GM21576 (cell line): ENCODE results near the gene TACC2.
"Not testable (repeated sequence)": the region's sequence is repeated elsewhere in the genome, so short reads cannot be mapped to it uniquely, and the experiment has no call there.

Source experiments
- ATAC-seq: cut with Tn5 transposase; IDR thresholded peaks from one replicate; pipeline ENCODE4 v1.9.1; 2021; ENCODE audit warnings: mild to moderate bottlenecking, moderate library complexity; ENCODE audit not compliant: unreplicated experiment

Gene TACC2

DNA sequence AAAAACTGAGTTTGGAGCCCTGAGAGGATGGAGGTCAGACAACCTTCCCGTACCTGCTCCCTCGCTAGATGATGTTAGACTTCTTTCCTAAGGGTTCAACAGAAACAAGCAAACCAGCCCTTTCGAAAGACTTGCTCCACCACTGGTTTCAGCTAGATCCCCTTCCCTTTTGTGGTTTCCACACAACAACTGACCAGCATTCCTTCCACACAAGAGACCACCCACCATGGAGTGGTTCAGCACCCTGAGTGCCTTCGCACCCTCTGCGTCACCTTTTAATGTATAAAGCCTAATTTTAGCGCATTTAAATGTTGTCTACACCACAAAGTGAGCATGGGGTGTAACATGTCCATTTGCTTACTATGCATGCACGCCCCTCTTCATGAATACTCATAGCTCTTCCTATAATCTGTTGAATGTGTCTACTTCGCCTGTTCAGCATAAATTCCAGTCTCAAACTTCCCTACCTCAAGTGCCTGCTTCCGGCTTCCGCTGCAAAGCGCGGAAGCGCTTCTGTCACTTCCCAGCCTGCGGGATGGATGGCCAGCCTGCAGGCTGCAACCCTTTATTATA lies 69.0 kb downstream of the TACC2 start:
- ATAC-seq = no peak

DNA sequence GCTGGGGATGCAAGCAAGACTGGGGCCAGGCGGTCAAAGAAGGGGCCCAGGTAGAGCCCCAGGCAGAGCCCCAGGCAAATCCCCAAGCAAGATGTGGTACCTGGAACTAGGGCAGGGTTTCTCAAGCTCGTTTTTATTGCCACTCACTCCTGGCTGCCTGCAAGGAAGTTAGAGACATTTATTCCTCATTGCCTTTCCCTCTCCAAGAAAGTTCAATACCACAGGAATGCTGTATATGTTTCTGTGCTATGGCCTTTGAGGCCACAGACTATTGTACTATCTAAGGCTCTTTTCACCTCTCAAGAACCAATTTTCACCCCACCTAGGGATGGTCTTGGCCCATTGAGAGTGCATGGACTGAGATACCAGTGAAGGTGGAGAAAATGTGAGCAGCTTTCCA lies 71.3 kb downstream of the TACC2 start:
- ATAC-seq = no peak

GRCh38 chr10:122062831-122063674 lies 74.1 kb downstream of the TACC2 start:
- no peak for ATAC-seq

DNA sequence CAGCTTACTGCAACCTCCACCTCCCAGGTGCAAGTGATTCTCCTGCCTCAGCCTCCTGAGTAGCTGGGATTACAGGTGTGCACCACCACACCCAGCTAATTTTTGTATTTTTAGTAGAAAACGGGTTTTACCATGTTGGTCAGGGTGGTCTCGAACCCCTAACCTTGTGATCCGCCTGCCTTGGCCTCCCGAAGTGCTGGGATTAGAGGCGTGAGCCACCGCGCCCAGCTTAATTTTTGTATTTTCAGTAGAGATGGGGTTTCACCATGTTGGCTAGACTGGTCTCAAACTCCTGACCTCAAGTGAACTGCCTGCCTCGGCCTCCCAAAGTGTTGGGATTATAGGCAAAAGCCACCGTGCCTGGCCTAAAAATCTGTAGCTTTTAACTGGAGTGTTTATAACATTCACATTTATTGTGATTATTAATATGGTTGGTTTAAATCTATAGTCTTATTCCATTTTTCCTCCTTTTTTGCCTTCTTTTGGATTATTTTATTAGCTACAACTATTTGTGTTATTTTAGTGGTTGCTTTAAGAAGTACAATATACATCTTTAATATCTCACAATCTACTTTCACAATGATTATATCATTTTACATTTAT lies 77.5 kb downstream of the TACC2 start:
- not testable (repeated sequence) for ATAC-seq

- no peak for ATAC-seq
These were observed 79.9 kb downstream of the TACC2 start for GRCh38 chr10:122068844-122069243.

GRCh38 chr10:122072491-122072890 lies 83.5 kb downstream of the TACC2 start:
- ATAC-seq = no peak

DNA sequence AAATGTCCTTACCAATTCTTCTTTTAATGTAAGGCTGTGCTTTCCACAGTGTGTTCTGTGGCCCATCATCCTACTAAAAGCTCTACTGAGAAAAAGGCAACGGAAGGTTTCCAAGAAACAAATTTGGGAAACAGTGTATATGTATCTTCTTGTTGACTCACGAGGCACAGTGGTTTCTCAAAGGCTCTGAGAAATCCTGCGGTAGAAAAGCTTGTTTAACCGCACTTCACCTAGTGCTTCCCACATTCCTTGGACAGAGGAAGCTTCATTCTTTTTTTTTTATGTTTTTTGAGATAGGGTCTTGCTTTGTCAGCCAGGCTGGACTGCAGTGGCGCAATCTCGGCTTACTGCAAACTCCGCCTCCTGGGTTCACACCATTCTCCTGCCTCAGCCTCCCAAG lies 84.5 kb downstream of the TACC2 start:
- no peak for ATAC-seq

- no peak for ATAC-seq
These were observed 86.2 kb downstream of the TACC2 start for GRCh38 chr10:122075171-122075570.

DNA sequence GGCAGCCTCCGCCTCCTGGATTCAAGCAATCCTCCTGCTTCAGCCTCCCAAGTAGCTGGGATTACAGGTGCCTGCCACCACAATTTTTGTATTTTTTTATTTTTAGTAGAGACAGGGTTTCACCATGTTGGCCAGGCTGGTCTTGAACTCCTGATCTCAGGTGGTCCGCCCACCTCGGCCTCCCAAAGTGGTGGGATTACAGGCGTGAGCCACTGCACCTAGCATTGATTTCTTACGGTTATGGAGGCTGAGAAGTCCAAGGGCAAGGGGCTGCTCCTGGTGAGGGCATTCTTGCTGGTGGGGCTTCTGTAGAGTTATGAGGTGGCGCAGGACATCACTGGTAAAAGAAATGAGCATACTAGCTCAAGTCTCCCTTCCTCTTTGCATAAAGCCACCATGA lies 86.9 kb downstream of the TACC2 start:
- ATAC-seq = not testable (repeated sequence)

GRCh38 chr10:122077311-122077875 lies 88.4 kb downstream of the TACC2 start:
- ATAC-seq = no peak

DNA sequence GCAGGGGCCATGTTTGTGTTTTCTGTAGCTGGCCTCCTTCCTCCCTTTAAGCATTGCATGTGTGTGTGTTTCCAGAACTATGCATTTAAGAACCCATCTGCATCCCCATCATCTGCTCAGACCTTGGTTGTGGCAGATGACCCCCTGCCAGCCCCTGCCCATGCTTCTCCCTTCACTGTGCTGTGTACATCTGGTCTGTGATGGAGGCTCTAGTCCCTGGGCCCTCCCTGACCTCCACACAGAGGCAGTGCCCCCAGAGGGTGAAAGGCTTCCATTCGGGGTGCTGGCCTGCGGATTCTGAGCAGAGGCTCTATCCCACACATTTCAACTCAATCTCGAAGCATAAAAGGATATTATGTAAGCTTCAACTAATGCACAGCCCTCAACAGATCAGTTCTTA lies 89.4 kb downstream of the TACC2 start:
- ATAC-seq = no peak

DNA sequence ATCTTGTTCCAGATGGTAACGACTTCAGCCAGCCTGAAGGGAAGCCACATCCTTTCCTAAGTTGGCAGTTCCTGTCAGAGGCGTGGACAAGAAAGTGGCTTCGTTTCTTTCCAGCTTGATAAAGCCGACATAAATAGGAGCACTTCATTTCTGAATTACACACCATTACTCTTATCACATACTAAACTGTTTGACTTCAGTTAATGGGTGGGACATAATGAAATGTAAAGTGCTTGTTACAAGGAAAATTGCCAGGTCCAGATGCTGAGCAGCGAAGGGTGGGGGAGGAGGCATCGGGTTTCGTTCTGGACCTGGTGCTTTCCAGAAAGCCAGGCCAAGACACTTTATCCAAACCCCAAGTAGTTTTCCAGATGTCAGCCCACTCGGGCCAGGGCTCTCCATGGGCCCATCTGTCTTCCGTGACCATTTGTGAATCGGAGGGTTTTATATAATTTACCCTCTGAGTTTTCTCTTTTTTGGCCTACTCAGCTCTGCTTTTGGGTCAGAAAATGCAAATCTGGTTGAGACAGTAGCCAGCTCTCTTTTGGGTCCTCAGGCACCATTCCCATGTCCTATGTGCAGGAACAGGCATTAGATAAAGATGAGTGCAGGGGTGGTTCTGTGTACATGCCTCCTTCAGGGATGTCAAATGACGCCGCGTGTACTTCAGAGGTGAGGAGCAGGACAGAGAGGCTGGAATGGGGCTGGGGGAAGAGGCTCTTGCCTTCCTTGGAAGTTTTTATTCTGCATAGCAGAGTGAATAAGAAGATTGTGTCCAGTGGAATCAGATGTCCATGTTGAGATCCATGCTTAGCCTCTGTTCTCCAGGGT lies 90.2 kb downstream of the TACC2 start:
- no peak for ATAC-seq

DNA sequence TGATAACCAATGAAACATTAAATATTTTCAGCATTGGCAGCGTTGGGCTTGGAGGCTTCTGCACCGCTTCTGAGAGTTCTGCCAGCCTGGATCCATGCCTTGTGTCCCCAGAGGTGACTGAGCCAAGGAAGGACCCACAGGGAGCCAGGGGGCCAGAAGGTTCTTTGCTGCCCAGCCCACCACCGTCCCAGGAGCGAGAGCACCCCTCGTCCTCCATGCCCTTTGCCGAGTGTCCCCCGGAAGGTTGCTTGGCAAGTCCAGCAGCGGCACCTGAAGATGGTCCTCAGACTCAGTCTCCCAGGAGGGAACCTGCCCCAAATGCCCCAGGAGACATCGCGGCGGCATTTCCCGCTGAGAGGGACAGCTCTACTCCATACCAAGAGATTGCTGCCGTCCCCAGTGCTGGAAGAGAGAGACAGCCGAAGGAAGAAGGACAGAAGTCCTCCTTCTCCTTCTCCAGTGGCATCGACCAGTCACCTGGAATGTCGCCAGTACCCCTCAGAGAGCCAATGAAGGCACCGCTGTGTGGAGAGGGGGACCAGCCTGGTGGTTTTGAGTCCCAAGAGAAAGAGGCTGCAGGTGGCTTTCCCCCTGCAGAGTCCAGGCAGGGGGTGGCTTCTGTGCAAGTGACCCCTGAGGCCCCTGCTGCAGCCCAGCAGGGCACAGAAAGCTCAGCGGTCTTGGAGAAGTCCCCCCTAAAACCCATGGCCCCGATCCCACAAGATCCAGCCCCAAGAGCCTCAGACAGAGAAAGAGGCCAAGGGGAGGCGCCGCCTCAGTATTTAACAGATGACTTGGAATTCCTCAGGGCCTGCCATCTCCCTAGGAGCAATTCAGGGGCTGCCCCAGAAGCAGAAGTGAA lies 93.9 kb downstream of the TACC2 start:
- no peak for ATAC-seq

GRCh38 chr10:122083478-122084025 lies 94.6 kb downstream of the TACC2 start:
- no peak for ATAC-seq

- no peak for ATAC-seq
These were observed 95.5 kb downstream of the TACC2 start for GRCh38 chr10:122084286-122085041.

- ATAC-seq = no peak
These were observed 96.5 kb downstream of the TACC2 start for GRCh38 chr10:122085423-122085911.

DNA sequence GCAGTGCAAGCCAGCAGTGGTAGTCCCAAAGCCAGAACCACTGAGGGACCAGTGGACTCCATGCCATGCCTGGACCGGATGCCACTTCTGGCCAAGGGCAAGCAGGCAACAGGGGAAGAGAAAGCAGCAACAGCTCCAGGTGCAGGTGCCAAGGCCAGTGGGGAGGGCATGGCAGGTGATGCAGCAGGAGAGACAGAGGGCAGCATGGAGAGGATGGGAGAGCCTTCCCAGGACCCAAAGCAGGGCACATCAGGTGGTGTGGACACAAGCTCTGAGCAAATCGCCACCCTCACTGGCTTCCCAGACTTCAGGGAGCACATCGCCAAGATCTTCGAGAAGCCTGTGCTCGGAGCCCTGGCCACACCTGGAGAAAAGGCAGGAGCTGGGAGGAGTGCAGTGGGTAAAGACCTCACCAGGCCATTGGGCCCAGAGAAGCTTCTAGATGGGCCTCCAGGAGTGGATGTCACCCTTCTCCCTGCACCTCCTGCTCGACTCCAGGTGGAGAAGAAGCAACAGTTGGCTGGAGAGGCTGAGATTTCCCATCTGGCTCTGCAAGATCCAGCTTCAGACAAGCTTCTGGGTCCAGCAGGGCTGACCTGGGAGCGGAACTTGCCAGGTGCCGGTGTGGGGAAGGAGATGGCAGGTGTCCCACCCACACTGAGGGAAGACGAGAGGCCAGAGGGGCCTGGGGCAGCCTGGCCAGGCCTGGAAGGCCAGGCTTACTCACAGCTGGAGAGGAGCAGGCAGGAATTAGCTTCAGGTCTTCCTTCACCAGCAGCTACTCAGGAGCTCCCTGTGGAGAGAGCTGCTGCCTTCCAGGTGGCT lies 97.7 kb downstream of the TACC2 start:
- ATAC-seq = no peak

GRCh38 chr10:122087436-122087835 lies 98.5 kb downstream of the TACC2 start:
- ATAC-seq = no peak
